Tibial nerve (tissue), 4 donors: Measurements from ENCODE around the gene HSD17B1. TPM values are rescaled to one million over a fixed set of nuclear protein-coding genes. Genes with fewer than 3 reads are reported as not detected.

ENCODE experiments used
- DNase-seq, 2 donors: peaks; one replicate each; pipeline ENCODE4 v3.0.0-alpha.2; 2019; ENCODE audit warnings: low spot score in 2 of 2
- H3K27ac ChIP-seq, 4 donors: fragments of 200-600 bp; sonication (generic) in 3 of 4; one replicate each; pipeline ENCODE4 v1.5.1; 2017 to 2019; ENCODE audit warnings: mild to moderate bottlenecking in 1 of 4
- H3K27me3 ChIP-seq, 2 donors: fragments of 200-600 bp; sonication (generic) in 1 of 2; one replicate each; pipeline versions ENCODE4 v1.5.1 to v1.6.0; 2017 to 2019
- H3K36me3 ChIP-seq, 3 donors: fragments of 200-600 bp; sonication (generic); one replicate each; pipeline ENCODE4 v1.5.1; 2018 to 2019
- H3K4me1 ChIP-seq, 4 donors: fragments of 200-600 bp; sonication (generic) in 3 of 4; one replicate each; pipeline ENCODE4 v1.5.1; 2017 to 2019
- H3K4me3 ChIP-seq, 4 donors: fragments of 200-600 bp; sonication (generic) in 3 of 4; one replicate each; pipeline ENCODE4 v1.5.1; 2017 to 2019; ENCODE audit warnings: mild to moderate bottlenecking in 1 of 4, moderate library complexity in 1 of 4
- H3K9me3 ChIP-seq, 4 donors: fragments of 200-600 bp; sonication (generic) in 3 of 4; one replicate each; pipeline ENCODE4 v1.5.1; 2017 to 2019
- EP300 ChIP-seq, 2 donors: sonication (generic); formaldehyde crosslinking; IDR thresholded peaks; one replicate each; pipeline ENCODE4 v1.6.1; 2017; ENCODE audit warnings: antibody characterized with exemption in 2 of 2, mild to moderate bottlenecking in 1 of 2
- POLR2A ChIP-seq, 2 donors: fragments of 450-650 bp; IDR thresholded peaks; one replicate each; pipeline ENCODE4 v1.6.1; 2017; ENCODE audit warnings: antibody characterized with exemption in 2 of 2, mild to moderate bottlenecking in 2 of 2, moderate library complexity in 2 of 2
- WGBS, 2 donors: methylation state at CpG; one replicate each; pipeline ENCODE4 v1.1.5; 2018; 5-methylcytosine and 5-hydroxymethylcytosine counted together
- total RNA-seq, 4 donors: library from RNA; depleted of rRNA; stranded (reverse); fragments of >200 nt; gene quantifications; one replicate each; pipeline ENCODE4 v1.1.0, GENCODE V29; 2016
- TF ChIP-seq, protein P1 (sequence below), 5 experiments: fragments of 200-600 bp in 3 of 5; fragments of 450-650 bp in 2 of 5; sonication (generic) in 3 of 5; IDR thresholded peaks; one replicate each; pipeline ENCODE4 v1.5.1; 2016 to 2019; ENCODE audit warnings: antibody characterized with exemption in 5 of 5, mild to moderate bottlenecking in 3 of 5, moderate library complexity in 2 of 5

HSD17B1 gene
- total RNA-seq, 4 donors from 2014 or later, result 0.78 to 4.4 (median 3.7) TPM

DNA sequence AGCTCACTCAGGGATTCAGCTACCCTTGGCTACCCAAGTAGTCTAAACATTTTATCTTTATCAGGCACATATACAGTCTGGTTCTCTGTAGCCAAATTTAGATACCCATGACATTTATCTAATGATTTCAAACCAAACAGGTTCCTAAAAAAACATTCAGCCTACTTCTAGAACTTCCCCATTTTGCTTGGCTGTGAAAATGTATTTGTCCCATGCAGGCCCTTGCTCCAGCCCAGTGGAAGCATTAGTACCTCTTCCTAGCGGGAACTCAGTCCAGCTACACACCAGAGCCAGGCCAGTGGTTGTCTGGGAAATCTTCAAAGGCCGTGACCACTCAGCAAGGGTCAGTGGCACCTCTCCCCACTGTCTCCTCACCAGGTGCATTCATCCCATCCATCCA is 42.9 kb upstream of the HSD17B1 start:
- no peak for DNase-seq
- Histone ChIP-seq H3K27ac (no peak overlapping the region), H3K27me3 (no peaks in the 10 kb centered on the region), H3K9me3 (no peaks in the 10 kb centered on the region), H3K4me1 (peaks cover 0 to 46% (median 20%) of the 10 kb centered on the region in 4 donors), H3K4me3 (no peak overlapping the region), H3K36me3 (peaks cover 0 to 73% (median 0%) of the 10 kb centered on the region in 3 donors)
- WGBS, 2 donors, result 78 to 94% methylated on average over 2 of the region's 2 CpGs
- TF ChIP-seq, protein P1, sequence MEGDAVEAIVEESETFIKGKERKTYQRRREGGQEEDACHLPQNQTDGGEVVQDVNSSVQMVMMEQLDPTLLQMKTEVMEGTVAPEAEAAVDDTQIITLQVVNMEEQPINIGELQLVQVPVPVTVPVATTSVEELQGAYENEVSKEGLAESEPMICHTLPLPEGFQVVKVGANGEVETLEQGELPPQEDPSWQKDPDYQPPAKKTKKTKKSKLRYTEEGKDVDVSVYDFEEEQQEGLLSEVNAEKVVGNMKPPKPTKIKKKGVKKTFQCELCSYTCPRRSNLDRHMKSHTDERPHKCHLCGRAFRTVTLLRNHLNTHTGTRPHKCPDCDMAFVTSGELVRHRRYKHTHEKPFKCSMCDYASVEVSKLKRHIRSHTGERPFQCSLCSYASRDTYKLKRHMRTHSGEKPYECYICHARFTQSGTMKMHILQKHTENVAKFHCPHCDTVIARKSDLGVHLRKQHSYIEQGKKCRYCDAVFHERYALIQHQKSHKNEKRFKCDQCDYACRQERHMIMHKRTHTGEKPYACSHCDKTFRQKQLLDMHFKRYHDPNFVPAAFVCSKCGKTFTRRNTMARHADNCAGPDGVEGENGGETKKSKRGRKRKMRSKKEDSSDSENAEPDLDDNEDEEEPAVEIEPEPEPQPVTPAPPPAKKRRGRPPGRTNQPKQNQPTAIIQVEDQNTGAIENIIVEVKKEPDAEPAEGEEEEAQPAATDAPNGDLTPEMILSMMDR (IDR thresholded peaks at IDR 0.05), result no peak
- TF ChIP-seq EP300 (IDR thresholded peaks at IDR 0.05), result no peak
- TF ChIP-seq POLR2A (IDR thresholded peaks at IDR 0.05), result no peak

DNA sequence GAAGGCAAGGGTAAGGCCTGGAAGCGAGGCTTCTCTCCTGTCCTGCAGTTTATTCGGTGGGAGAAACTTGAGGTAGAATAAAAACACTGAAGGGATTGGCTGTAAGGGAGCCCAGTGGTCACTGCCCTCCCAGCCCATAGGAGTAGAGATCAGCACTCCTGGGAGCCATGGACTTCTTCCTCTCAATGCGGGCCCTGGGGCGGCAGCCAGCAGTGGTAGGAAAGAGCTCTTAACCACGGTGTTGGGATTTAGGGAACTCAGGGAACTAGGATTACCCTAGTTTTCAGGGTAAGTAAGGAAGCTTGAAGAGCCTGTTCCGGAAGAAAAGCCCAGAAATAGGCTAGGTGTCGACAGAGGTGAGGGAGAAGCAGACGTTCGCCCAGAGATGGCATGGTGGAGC is 40.5 kb upstream of the HSD17B1 start:
- DNase-seq, result no peak
- Histone ChIP-seq H3K36me3 (peaks cover 0 to 63% (median 0%) of the 10 kb centered on the region in 3 donors), H3K4me1 (peaks cover 0 to 59% (median 27%) of the 10 kb centered on the region in 4 donors), H3K9me3 (no peaks in the 10 kb centered on the region), H3K27me3 (no peaks in the 10 kb centered on the region), H3K4me3 (no peak overlapping the region), H3K27ac (peak overlapping the region; percentile 65 to 91 (median 75))
- no peak for TF ChIP-seq POLR2A (IDR thresholded peaks at IDR 0.05)
- TF ChIP-seq, protein P1 (IDR thresholded peaks at IDR 0.05), result no peak
- TF ChIP-seq EP300 (IDR thresholded peaks at IDR 0.05), result no peak
- WGBS, 2 donors, result 61 to 66% methylated on average over 9 of the region's 9 CpGs

DNA sequence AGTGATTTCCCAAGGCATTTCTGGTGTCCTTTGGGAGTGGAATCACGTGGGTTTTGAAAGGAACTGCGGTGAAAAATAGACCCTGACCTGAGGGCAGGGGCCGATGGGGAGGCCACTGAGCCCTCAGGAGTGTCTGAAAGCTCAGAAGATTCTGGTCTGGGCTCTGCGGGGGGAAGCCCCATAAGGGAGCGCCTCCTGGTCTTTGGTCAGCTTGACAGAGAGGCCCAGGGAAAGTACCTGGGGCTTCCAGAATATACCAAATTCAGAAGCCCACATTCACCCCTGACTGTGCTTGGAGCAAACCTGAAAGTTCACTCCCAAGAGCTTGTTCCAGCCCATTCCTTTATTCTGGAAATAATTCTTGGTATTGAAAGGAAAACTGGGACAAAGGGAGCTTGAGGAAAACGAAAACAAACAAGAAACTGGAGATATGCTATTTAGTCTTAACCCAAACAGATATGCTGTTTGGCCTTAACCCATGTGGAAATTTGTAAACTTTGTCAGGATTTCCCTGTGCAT is 39.9 kb upstream of the HSD17B1 start:
- H3K9me3 ChIP-seq, result no peaks in the 10 kb centered on the region
- H3K27ac ChIP-seq, result peak overlapping the region; percentile 65 to 91 (median 75)
- H3K4me1 ChIP-seq, result peaks cover 0 to 64% (median 33%) of the 10 kb centered on the region in 4 donors
- peaks cover 0 to 58% (median 0%) of the 10 kb centered on the region in 3 donors for H3K36me3 ChIP-seq
- WGBS, 2 donors, result 40 to 54% methylated on average over 6 of the region's 6 CpGs
- TF ChIP-seq POLR2A (IDR thresholded peaks at IDR 0.05) (no peak), EP300 (IDR thresholded peaks at IDR 0.05) (no peak)
- TF ChIP-seq, protein P1 (IDR thresholded peaks at IDR 0.05), result no peak
- no peak for DNase-seq
- H3K27me3 ChIP-seq, result no peaks in the 10 kb centered on the region
- H3K4me3 ChIP-seq, result no peak overlapping the region

DNA sequence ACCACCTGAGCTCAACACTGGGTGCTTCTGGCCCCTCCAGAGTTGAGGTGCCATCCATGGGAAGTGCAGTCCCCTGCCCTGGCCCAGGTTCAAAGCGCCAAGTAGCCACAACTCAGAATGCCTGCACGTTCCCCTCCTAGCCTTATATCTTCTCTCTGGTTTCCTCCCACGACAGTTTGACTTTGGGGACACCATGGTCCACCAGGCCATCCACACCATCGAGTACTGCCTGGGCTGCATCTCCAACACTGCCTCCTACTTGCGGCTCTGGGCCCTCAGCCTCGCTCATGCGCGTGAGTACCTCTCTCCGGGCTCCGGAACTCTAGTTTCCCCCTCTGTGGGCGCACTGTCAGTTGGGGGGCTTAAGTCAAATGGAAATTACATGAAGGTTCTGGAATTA is 39.0 kb upstream of the HSD17B1 start:
- no peak for TF ChIP-seq POLR2A (IDR thresholded peaks at IDR 0.05)
- TF ChIP-seq, protein P1 (IDR thresholded peaks at IDR 0.05), result no peak
- Histone ChIP-seq H3K27me3 (no peaks in the 10 kb centered on the region), H3K4me1 (peaks cover 0 to 68% (median 42%) of the 10 kb centered on the region in 4 donors), H3K9me3 (no peaks in the 10 kb centered on the region), H3K4me3 (no peak overlapping the region), H3K27ac (peak overlapping the region; percentile 65 to 91 (median 75)), H3K36me3 (peaks cover 0 to 49% (median 0%) of the 10 kb centered on the region in 3 donors)
- no peak for DNase-seq
- 94 to 96% methylated on average over 11 of the region's 11 CpGs for WGBS, 2 donors

DNA sequence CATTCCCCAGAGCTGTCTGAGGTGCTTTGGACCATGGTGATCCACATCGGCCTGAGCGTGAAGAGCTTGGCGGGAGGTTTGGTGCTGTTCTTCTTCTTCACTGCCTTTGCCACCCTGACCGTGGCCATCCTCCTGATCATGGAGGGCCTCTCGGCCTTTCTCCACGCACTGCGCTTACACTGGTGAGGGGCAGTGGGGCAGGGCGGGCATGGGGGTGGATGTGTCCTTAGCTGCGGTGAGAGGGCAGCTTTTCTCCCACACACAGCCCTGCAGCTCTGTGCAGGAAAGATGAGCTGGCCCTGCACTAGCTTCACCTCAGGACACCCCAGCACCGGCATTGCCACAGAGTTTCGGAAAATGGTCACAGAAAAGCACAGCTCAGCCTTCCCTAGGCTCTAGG is 38.4 kb upstream of the HSD17B1 start:
- Histone ChIP-seq H3K9me3 (no peaks in the 10 kb centered on the region), H3K4me3 (no peak overlapping the region), H3K27ac (peak overlapping the region in 2 of 4 donors; percentile 82 to 91), H3K27me3 (no peaks in the 10 kb centered on the region), H3K36me3 (peaks cover 0 to 43% (median 0%) of the 10 kb centered on the region in 3 donors), H3K4me1 (peaks cover 0 to 71% (median 48%) of the 10 kb centered on the region in 4 donors)
- DNase-seq, result no peak
- TF ChIP-seq EP300 (IDR thresholded peaks at IDR 0.05) (no peak), POLR2A (IDR thresholded peaks at IDR 0.05) (no peak)
- TF ChIP-seq, protein P1 (IDR thresholded peaks at IDR 0.05), result no peak
- 86 to 90% methylated on average over 11 of the region's 11 CpGs for WGBS, 2 donors
